Measurements from ENCODE around the gene GDPD3. TPM values are rescaled to one million over a fixed set of nuclear protein-coding genes. Genes with fewer than 3 reads are reported as not detected.
A peak's percentile ranks its signal among the peaks of the same experiment; 100 is the strongest.

The GDPD3 gene
- total RNA-seq, 2 donors from 2014 or later, result 2.7 to 6.5 TPM

DNA sequence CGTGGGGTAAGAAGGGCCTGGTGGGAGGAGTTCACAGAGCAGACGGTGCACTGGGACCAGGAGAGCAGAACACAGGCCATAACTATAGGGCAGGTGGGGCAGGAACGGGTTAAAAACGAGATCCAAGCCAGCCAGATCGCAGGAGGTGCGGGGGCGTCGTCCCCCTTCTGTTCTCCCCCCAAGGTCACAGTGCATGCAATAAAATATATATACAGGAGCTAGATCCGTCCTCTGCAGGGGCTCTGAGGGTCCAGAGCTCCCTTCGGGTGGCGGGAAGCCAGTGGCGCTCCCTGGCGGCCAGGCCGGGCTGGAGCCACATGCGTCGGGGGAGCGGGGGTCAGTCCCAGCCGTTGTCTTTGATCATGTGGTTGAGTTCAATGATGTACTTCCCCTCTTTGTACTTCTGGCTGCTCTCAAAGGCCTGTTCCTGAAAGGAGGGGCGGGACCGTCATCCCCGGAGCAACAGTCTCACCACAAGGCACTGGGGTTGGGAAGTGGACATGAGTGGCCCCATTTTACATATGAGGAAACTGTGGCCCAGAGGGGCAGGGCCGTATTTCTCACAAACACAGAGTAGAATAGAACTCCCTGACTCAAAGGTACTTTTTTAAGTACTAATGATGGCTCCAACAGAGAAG is 20.8 kb downstream of the GDPD3 start:
- DNase-seq, result peak; percentile 95
- peak overlapping the region; percentile 83 for H3K4me3 ChIP-seq (ENCODE audit: low read length)
- Mint-ChIP-seq H3K27ac (peak overlapping the region; percentile 73), H3K4me1 (peaks cover 19% of the 10 kb centered on the region), H3K4me3 (peak overlapping the region; percentile 71), H3K9me3 (peaks cover 13% of the 10 kb centered on the region), H3K36me3 (ENCODE audit: low read depth) (peaks cover 17% of the 10 kb centered on the region), H3K27me3 (ENCODE audit: insufficient read depth) (no peaks in the 10 kb centered on the region)
- peaks cover 12% of the 10 kb centered on the region for H3K9me3 ChIP-seq (ENCODE audit: control insufficient read depth, low read length)
- TF ChIP-seq, protein P1, sequence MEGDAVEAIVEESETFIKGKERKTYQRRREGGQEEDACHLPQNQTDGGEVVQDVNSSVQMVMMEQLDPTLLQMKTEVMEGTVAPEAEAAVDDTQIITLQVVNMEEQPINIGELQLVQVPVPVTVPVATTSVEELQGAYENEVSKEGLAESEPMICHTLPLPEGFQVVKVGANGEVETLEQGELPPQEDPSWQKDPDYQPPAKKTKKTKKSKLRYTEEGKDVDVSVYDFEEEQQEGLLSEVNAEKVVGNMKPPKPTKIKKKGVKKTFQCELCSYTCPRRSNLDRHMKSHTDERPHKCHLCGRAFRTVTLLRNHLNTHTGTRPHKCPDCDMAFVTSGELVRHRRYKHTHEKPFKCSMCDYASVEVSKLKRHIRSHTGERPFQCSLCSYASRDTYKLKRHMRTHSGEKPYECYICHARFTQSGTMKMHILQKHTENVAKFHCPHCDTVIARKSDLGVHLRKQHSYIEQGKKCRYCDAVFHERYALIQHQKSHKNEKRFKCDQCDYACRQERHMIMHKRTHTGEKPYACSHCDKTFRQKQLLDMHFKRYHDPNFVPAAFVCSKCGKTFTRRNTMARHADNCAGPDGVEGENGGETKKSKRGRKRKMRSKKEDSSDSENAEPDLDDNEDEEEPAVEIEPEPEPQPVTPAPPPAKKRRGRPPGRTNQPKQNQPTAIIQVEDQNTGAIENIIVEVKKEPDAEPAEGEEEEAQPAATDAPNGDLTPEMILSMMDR (conservative IDR thresholded peaks at IDR 0.05), result peak; percentile 89
- no peaks in the 10 kb centered on the region for H3K27me3 ChIP-seq (ENCODE audit: control insufficient read depth, insufficient read depth, low read length, poor library complexity, severe bottlenecking)
- 26 to 32% methylated on average over 11 to 22 of the region's 22 CpGs for WGBS, 2 experiments (ENCODE audit: insufficient coverage in 1 of 2, insufficient read length in 1 of 2)
- no peaks in the 10 kb centered on the region for H3K4me1 ChIP-seq (ENCODE audit: control insufficient read depth, insufficient read depth, low read length)
- H3K9ac ChIP-seq (ENCODE audit: extremely low read depth, low read length, poor library complexity, severe bottlenecking), result peak overlapping the region; percentile 14
- no peaks in the 10 kb centered on the region for H3K36me3 ChIP-seq (ENCODE audit: control insufficient read depth, insufficient read depth, low read length)
- peak overlapping the region; percentile 50 for H3K27ac ChIP-seq (ENCODE audit: low read depth, low read length)

DNA sequence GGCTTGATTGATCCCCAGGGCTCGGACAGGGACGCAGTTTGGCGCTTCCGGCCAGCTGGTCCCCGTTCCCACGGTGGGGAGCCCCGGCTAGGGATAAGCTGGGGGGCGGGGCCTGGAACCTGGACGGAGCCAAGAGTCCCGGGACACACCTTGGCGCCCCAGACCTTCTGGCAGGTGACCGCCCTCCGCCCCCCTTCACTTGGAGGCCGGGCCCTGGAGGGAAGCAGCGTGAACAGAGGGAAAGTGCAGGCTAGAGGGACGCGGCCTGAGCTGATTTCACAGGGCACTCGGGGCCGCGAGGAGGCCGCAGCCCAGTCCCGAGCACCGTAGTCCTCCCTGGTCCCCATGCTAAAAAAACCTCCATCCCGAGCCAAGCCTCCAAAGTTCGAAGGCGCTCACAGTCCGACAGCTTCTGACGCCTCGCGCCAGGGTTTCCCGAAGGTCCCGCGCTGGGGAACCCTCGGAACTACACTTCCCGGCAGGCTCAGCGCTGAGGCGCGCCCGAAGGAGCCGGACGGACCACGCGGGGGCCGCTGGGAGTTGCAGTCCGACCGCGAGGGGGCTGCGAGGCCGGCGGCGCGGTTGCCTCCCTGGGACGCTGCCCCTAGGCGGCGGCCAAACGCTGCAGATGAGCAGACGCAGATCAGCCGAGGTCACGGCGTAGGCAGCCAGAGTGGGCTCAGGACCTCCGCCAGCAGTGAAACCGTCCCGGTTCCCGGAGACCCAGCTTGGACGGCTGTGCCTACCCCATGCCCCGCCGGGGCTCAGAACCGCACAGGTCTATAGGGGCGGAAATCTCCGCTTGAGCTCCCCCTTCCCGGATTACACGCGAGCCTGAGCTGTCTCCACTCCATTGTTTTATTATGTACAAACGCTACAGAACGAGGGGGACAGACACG is 21.6 kb downstream of the GDPD3 start, which contains the start of gene TBX6:
TBX6 (minus strand) TSS at position 451 of the 899 bp plus-strand sequence. CDS start 731 bp downstream, outside the sequence.
- Histone ChIP-seq H3K9me3 (ENCODE audit: control insufficient read depth, low read length) (peaks cover 4% of the 10 kb centered on the region), H3K27me3 (ENCODE audit: control insufficient read depth, insufficient read depth, low read length, poor library complexity, severe bottlenecking) (no peaks in the 10 kb centered on the region), H3K27ac (ENCODE audit: low read depth, low read length) (peak within 1 kb of the TSS; percentile 50), H3K4me3 (ENCODE audit: low read length) (peak within 1 kb of the TSS; percentile 83), H3K36me3 (ENCODE audit: control insufficient read depth, insufficient read depth, low read length) (peaks cover 7% of the 10 kb centered on the region), H3K4me1 (ENCODE audit: control insufficient read depth, insufficient read depth, low read length) (no peaks in the 10 kb centered on the region), H3K9ac (ENCODE audit: extremely low read depth, low read length, poor library complexity, severe bottlenecking) (peak within 1 kb of the TSS; percentile 14)
- Mint-ChIP-seq H3K9me3 (peaks cover 5% of the 10 kb centered on the region), H3K36me3 (ENCODE audit: low read depth) (peaks cover 21% of the 10 kb centered on the region), H3K27me3 (ENCODE audit: insufficient read depth) (no peaks in the 10 kb centered on the region), H3K27ac (peak within 1 kb of the TSS; percentile 90), H3K4me1 (peaks cover 19% of the 10 kb centered on the region), H3K4me3 (peak within 1 kb of the TSS; percentile 71)
- whole genome bisulfite sequencing, 2 experiments (ENCODE audit: insufficient coverage in 1 of 2, insufficient read length in 1 of 2), result 5 to 7% methylated on average over 25 to 76 of the region's 76 CpGs
- TF ChIP-seq, protein P1 (conservative IDR thresholded peaks at IDR 0.05), result peak; percentile 69
- peak; percentile 98 for DNase-seq

DNA sequence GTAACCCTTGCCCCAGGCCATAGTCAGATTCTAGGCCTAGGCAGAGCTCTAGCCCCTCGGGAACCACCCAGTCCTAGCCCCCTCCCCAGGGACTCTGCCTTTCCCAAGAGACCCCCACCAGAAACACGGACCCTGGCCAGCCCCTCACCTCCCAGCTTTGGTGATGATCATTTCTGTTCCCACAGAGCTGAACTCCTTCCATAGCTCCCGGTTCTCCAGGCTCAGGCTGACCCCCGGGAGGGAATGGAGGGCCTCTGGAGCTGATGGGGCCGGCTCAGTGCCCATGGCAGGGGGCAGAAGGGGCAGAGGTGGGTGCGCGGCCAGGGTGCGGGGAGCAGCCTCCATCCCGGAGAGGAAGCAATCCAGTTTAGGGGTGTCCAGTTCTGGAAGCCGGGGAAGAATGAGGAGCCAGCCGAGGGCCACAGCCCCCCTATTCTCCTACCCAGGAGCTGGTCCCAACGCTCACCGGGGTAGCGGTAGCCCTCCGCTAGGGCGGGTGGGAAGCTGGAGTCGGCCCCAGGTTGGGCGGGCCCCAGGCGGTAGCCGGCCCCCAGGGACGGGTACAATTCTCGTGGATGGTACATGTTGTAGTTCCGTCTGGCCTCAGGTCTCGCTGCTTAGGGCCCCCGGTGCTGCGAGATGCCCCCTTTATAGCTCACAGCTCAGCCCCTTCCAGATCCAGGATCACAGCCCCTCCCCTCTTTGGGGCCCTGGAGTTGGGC is 22.6 kb downstream of the GDPD3 start:
- Histone ChIP-seq H3K4me3 (ENCODE audit: low read length) (no peak overlapping the region), H3K27me3 (ENCODE audit: control insufficient read depth, insufficient read depth, low read length, poor library complexity, severe bottlenecking) (no peaks in the 10 kb centered on the region), H3K4me1 (ENCODE audit: control insufficient read depth, insufficient read depth, low read length) (peaks cover under 1% of the 10 kb centered on the region), H3K36me3 (ENCODE audit: control insufficient read depth, insufficient read depth, low read length) (peaks cover 10% of the 10 kb centered on the region), H3K9me3 (ENCODE audit: control insufficient read depth, low read length) (no peaks in the 10 kb centered on the region), H3K9ac (ENCODE audit: extremely low read depth, low read length, poor library complexity, severe bottlenecking) (no peak overlapping the region), H3K27ac (ENCODE audit: low read depth, low read length) (no peak overlapping the region)
- no peaks in the 10 kb centered on the region for H3K9me3 Mint-ChIP-seq
- WGBS, 2 experiments (ENCODE audit: insufficient coverage in 1 of 2, insufficient read length in 1 of 2), result 87 to 89% methylated on average over 10 to 26 of the region's 26 CpGs
- H3K4me1 Mint-ChIP-seq, result peaks cover 19% of the 10 kb centered on the region
- TF ChIP-seq, protein P1 (conservative IDR thresholded peaks at IDR 0.05), result no peak
- H3K27ac Mint-ChIP-seq, result no peak overlapping the region
- peaks cover 24% of the 10 kb centered on the region for H3K36me3 Mint-ChIP-seq (ENCODE audit: low read depth)
- no peaks in the 10 kb centered on the region for H3K27me3 Mint-ChIP-seq (ENCODE audit: insufficient read depth)
- no peak for DNase-seq
- H3K4me3 Mint-ChIP-seq, result peak overlapping the region; percentile 71

Data from endodermal cell (in vitro differentiated cells).